GM19099 (cell line): ENCODE measurements around the gene MRPL9.

ENCODE experiments used
- POLR2A ChIP-seq: IDR thresholded peaks from 3 replicates; pipeline ENCODE4 v1.6.1; 2011; ENCODE audit warnings: low read depth; ENCODE audit not compliant: insufficient read length; ENCODE audit errors: extremely low read depth

The MRPL9 gene

GRCh38 chr1:151720554-151720953, 42.7 kb downstream of the MRPL9 start:
- TF ChIP-seq POLR2A, result no peak

DNA sequence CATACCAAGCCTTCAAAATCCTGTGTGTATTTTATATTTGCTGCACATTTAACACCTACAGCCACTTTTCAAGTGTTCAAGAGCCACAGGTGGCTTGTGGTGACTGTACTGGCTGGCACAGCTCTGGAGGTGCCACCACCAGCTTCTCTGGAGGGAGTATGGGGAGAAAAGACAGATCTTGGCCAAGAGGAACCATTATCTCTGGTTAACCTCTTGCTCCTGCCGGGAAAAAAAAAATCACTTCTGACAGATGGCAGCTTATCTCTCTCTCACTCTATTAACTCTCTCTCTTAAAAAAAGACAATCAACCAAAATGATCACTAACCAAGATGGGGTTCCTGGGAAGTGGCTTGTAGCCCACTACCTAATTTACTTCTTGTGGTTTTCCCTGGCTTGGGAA, 43.2 kb downstream of the MRPL9 start:
- no peak for TF ChIP-seq POLR2A

DNA sequence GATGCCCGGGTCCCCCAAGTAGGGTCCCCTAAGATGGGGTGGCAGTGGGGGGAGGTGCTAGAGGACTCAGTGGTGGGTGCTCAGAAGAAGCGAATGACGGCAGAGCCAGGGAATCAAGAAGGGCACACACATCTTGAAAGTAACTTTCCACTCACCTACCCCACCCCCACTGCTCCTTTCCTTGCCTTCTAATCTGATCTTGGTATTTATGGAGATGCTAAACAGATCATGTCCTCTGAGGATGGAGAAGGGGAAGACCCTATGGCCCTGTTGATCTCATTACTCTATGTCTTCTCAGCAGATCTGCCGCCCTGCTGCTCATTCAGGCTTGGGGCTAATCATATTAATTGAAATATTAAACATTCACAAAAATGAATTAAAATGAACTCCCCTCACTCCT, 44.6 kb downstream of the MRPL9 start:
- no peak for TF ChIP-seq POLR2A

- no peak for TF ChIP-seq POLR2A
These were observed 45.3 kb downstream of the MRPL9 start for GRCh38 chr1:151718011-151718431.

DNA sequence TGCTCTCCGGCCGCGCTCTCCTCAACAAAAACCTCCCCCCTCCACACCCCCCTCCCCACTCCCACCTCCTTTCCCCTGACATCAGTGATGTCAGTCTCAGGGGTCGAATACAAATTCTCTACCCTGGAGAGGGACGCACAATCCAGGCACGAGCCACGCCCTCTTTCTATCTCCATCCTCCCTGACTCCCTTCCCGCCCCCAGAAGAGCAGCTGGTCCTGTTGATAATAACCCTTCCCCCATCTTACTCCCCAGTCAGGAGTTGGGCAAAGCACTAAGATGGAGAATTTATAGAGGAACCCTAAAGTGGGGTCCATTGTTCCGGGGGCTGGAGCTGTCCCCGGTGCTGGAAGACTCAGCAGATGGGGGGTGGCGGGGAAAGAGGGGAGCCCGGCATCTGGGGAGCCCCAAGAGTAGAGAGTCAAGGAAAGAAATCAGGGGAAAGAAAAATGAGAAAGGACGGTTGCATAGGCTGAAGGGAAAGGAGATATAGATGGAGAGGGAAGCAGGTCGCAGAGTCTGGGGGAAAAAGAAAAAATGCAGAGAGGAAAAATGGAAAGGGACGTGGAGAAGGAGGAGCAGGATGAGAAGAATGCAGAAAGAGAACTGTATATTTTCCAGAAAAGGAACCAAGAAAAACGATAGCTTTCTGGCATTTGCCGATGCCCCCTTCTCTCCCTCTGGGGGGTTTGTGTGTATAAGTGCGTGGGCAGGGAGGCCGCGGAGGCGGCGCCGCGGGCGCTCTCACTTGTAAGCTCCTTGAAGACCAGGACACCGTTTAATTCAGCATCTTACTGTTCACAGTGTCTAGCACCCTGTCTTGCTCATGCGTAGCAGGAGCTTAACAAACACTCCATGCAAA, 46.3 kb downstream of the MRPL9 start, which contains the start of gene CELF3:
Gene CELF3, minus strand, starts transcription at position 33 of the 861 bp plus-strand sequence. CDS start 783 bp downstream, outside the sequence.
- no peak for TF ChIP-seq POLR2A

- TF ChIP-seq POLR2A, result no peak
These were observed 46.9 kb downstream of the MRPL9 start for GRCh38 chr1:151716405-151716762.

DNA sequence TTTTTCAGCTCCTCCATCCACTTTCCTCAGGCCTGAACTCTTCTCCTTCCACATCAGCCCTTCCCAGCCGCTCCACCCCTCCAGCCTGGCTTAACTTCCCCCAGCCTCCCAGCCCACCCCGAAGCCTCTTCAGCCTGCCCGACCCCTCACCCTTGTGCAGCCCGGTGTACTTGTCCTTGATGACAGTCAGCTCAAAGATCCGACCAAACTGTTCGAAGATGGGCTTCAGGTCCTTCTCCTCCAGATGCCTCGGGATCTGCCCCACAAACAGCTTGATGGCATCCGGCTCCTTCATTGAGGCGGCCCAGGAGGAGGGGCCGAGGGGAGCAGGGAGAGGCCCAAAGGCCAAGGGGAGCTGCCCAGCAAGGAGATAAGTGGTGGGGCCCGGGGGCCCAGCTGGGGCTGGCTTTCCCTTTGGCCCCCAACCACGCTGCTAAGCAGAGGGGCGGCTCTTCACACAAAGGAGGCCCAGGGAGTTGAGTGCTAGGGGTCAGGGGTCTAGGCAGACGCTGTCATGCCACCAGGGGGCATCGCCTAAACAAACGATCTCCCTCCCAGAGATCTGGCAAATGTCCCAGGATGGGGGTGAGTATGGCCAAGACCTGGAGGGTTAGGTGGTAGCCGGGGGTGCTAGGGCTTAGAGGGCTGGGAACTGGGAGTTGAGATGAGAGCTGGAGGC, 47.4 kb downstream of the MRPL9 start:
- TF ChIP-seq POLR2A, result no peak

GRCh38 chr1:151714820-151715725, 48.2 kb downstream of the MRPL9 start:
- no peak for TF ChIP-seq POLR2A

- TF ChIP-seq POLR2A, result no peak
These were observed 49.4 kb downstream of the MRPL9 start for GRCh38 chr1:151713874-151714273.

- no peak for TF ChIP-seq POLR2A
These were observed 50.3 kb downstream of the MRPL9 start for GRCh38 chr1:151713044-151713443.

- TF ChIP-seq POLR2A, result no peak
These were observed 51.3 kb downstream of the MRPL9 start for GRCh38 chr1:151711951-151712350.

DNA sequence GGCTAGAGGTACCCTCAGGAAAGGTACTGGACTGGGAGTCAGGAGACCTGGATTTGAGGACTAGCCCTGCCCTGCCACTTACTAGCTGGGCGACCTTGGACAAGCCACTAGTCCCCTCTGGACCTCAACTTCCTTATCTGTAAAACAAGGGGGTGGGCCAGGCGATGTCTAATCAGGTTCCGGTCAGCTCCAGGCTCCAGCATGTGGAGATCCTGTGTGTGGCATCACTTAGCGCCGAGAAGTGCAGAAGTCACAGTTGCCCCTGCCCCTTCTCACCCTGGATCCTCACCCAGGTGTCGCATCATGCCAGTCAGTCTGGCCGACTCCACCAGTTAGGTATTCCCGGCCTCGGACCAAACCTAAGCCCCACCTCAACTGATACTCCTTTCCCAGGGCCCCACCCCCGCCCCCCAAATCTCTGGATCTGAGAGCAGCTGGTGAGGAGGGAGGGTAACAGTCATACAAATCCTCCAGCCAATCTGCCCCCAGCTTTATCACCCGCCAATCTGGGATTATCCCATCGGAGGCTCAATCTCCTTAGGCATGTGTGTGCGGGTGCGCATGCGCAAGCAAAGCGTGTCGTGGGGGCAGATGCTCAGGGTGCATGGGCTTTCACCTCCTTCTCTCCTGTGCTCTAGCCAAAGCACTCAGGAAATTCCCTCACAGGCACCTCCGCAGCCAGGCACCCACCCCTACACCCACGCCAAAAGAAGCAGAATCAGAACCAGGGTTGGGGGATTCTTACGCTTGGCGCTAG, 52.1 kb downstream of the MRPL9 start:
- TF ChIP-seq POLR2A, result no peak

- no peak for TF ChIP-seq POLR2A
These were observed 53.0 kb downstream of the MRPL9 start for GRCh38 chr1:151710187-151710840.
